Testis (tissue), 2 donors: ENCODE results near the gene TRIM52.

ENCODE experiments used
- CTCF ChIP-seq, 3 experiments: fragments of 450-650 bp in 2 of 3; fragments of 200-600 bp in 1 of 3; sonication (generic) in 1 of 3; IDR thresholded peaks; one replicate each; pipeline ENCODE4 v1.5.1; 2016 to 2019; ENCODE audit warnings: antibody characterized with exemption in 3 of 3, mild to moderate bottlenecking in 2 of 3, moderate library complexity in 1 of 3
- POLR2A ChIP-seq: fragments of 450-650 bp; IDR thresholded peaks from one replicate; pipeline ENCODE4 v1.6.1; 2017; ENCODE audit warnings: antibody characterized with exemption, mild to moderate bottlenecking, moderate library complexity

GRCh38 chr5:181263633-181264032 is 2.7 kb upstream of the TRIM52 start:
- TF ChIP-seq POLR2A = no peak
- TF ChIP-seq CTCF (IDR thresholded peaks at IDR 0.05) = no peak
